Heart left ventricle (tissue), 16 donors: ENCODE measurements around the gene SIL1. TPM values are rescaled to one million over a fixed set of nuclear protein-coding genes. Genes with fewer than 3 reads are reported as not detected.
"Not testable (repeated sequence)": the region's sequence is repeated elsewhere in the genome, so short reads cannot be mapped to it uniquely, and the experiment has no call there.

ENCODE experiments used
- ATAC-seq, 4 donors: fragments of 200-7000 bp; cut with Tn5 transposase; one replicate each; pipeline ENCODE4 v1.9.1; 2020 to 2022; ENCODE audit warnings: moderate library complexity in 4 of 4, mild to moderate bottlenecking in 3 of 4, moderate number of reproducible peaks in 1 of 4
- DNase-seq, 5 donors: peaks; one replicate each; pipeline ENCODE4 v3.0.0-alpha.2; 2020
- H3K27ac ChIP-seq, 12 donors: fragments of 200-600 bp; sonication (generic) in 4 of 12; one replicate each; pipeline versions ENCODE4 v1.5.0 to v1.8.0; 2016 to 2022; ENCODE audit warnings: mild to moderate bottlenecking in 2 of 12
- H3K27me3 ChIP-seq, 9 donors: fragments of 200-600 bp; sonication (generic) in 2 of 9; one replicate each; pipeline versions ENCODE4 v1.5.1 to v1.8.0; 2016 to 2022; ENCODE audit warnings: mild to moderate bottlenecking in 3 of 9
- H3K36me3 ChIP-seq, 9 donors: fragments of 200-600 bp; sonication (generic) in 2 of 9; one replicate each; pipeline versions ENCODE4 v1.5.0 to v1.8.0; 2018 to 2022; ENCODE audit warnings: mild to moderate bottlenecking in 2 of 9
- H3K4me1 ChIP-seq, 12 donors: fragments of 200-600 bp; sonication (generic) in 4 of 12; one replicate each; pipeline versions ENCODE4 v1.5.0 to v1.8.0; 2016 to 2022; ENCODE audit warnings: mild to moderate bottlenecking in 3 of 12
- H3K4me3 ChIP-seq, 12 donors: fragments of 200-600 bp; sonication (generic) in 4 of 12; one replicate each; pipeline versions ENCODE4 v1.5.0 to v1.8.0; 2017 to 2022; ENCODE audit warnings: mild to moderate bottlenecking in 9 of 12, moderate library complexity in 4 of 12
- H3K9me3 ChIP-seq, 12 donors: fragments of 200-600 bp; sonication (generic) in 4 of 12; one replicate each; pipeline versions ENCODE4 v1.5.0 to v1.8.0; 2016 to 2022; ENCODE audit warnings: mild to moderate bottlenecking in 1 of 12
- CTCF ChIP-seq, 12 donors: fragments of 200-600 bp; sonication (generic) in 4 of 12; IDR thresholded peaks; one replicate each; pipeline versions ENCODE4 v1.5.0 to v1.8.0; 2018 to 2022; ENCODE audit warnings: antibody characterized with exemption in 12 of 12, mild to moderate bottlenecking in 5 of 12
- POLR2A ChIP-seq, 2 donors: fragments of 450-650 bp; IDR thresholded peaks; one replicate each; pipeline ENCODE4 v1.6.1; 2017; ENCODE audit warnings: antibody characterized with exemption in 2 of 2, mild to moderate bottlenecking in 2 of 2, moderate library complexity in 2 of 2
- WGBS, 4 donors: extraction: QIAGEN DNeasy Blood & Tissue Kit in 2 of 4; methylation state at CpG; one replicate each; pipeline versions ENCODE4 v1.1.5 to v1.1.7; 2013 to 2018; 5-methylcytosine and 5-hydroxymethylcytosine counted together
- intact Hi-C, 10 donors: fragments of 100-400 bp; cut with DNase I; formaldehyde crosslinking; loops; one replicate each; pipeline versions ENCODE4 v1.11.1 to v1.14.2; 2022
- polyA plus RNA-seq, 2 donors: library from polyadenylated mRNA; stranded (reverse); fragments of 200-250 nt; gene quantifications; one replicate each; pipeline ENCODE4 v1.2.3, GENCODE V29; 2013
- total RNA-seq, 9 donors: library from RNA; depleted of rRNA in 2 of 9; stranded (reverse); fragments of >200 nt in 2 of 9; fragmentation: NEBNext Ultra II Directional in 3 of 9; extraction: Animal tissue kit (Norgen Biotek cat#: 25700) in 3 of 9; gene quantifications; one replicate each; pipeline versions ENCODE4 v1.1.0 to v1.2.4, GENCODE V29; 2016 to 2023
- donor health status: ischemic (EF 13 %, LVEDD 7.1; RV severe dilation, severe dysfunction).
- donor health status: healthy with polysubstance abuse.
- donor health status: DM: no; HTN: yes; CAD: no.
- donor health status: DM: no; HTN: no; CAD: no.
- donor health status: ischemic (EF 25% LVEDD 6.9; RV normal size, moderate dysfunction).
- donor health status: ischemic (EF 25% LVEDD 5.7; RV mildly dilated, moderate dysfunction).
- donor health status: healthy.
- donor health status: DM: yes; HTN: yes; CAD: no.
- donor health status: ischemic (EF 35%, LVEDD 5.7; RV mildly dilated, moderate dysfunction).
- donor health status: nonischemic (EF 11% LVEDD 7.7; RV severe dilation, severe dysfunction).
- donor health status: DM: yes; HTN: yes; CAD: no.
- donor health status: PGD.
- donor health status: ischemic (EF 29% LVEDD 5.4; RV normal size, mild dysfunction).
- donor health status: nonischemic (EF 23%, LVEDD 6.1; RV moderate dilation, normal function).

The SIL1 gene
- total and polyA plus RNA-seq, 11 donors: 33.8 to 341 (median 40.2) TPM

GRCh38 chr5:138922494-138922893 lies 275.7 kb downstream of the SIL1 start:
- ATAC-seq: no peak
- intact Hi-C loops: loop anchor here in 1 of 10 donors (10.0 kb wide), 1 partner anchor 98 kb away; no protein-coding TSS in a partner anchor
- Histone ChIP-seq H3K9me3 (no peaks in the 10 kb centered on the region), H3K36me3 (peaks cover 0 to 78% (median 62%) of the 10 kb centered on the region in 9 donors), H3K27ac (no peak overlapping the region), H3K4me1 (peaks cover 0 to 22% (median 8%) of the 10 kb centered on the region in 12 donors), H3K27me3 (no peaks in the 10 kb centered on the region), H3K4me3 (no peak overlapping the region)
- 88 to 95% (median 92%) methylated on average over 2 of the region's 2 CpGs for WGBS, 4 donors
- no peak for TF ChIP-seq POLR2A (IDR thresholded peaks at IDR 0.05)
- no peak for TF ChIP-seq CTCF (IDR thresholded peaks at IDR 0.05)
- DNase-seq: no peak

- not testable (repeated sequence) for ATAC-seq, H3K4me3 ChIP-seq, H3K9me3 ChIP-seq, H3K27me3 ChIP-seq, DNase-seq, H3K27ac ChIP-seq
- H3K4me1 ChIP-seq: peaks cover 0 to 14% (median 1%) of the 10 kb centered on the region in 12 donors
- H3K36me3 ChIP-seq: peaks cover 0 to 75% (median 56%) of the 10 kb centered on the region in 9 donors
- 73 to 95% (median 93%) methylated on average over 2 of the region's 2 CpGs for WGBS, 4 donors
- intact Hi-C loops: loop anchor here in 1 of 10 donors (10.0 kb wide), 1 partner anchor 97 kb away; no protein-coding TSS in a partner anchor
Measured at GRCh38 chr5:138921362-138921761, 276.8 kb downstream of the SIL1 start.

- no peak for DNase-seq
- no peak for TF ChIP-seq POLR2A (IDR thresholded peaks at IDR 0.05)
- no peak for TF ChIP-seq CTCF (IDR thresholded peaks at IDR 0.05)
- no peak overlapping the region for H3K27ac ChIP-seq
- H3K9me3 ChIP-seq: no peaks in the 10 kb centered on the region
- WGBS, 4 donors: 85 to 98% (median 94%) methylated on average over 8 of the region's 8 CpGs
- intact Hi-C loops: loop anchor here in 1 of 10 donors (10.0 kb wide), 1 partner anchor 95 kb away; no protein-coding TSS in a partner anchor
- H3K4me1 ChIP-seq: peaks cover 0 to 14% (median 1%) of the 10 kb centered on the region in 12 donors
- peaks cover 0 to 72% (median 50%) of the 10 kb centered on the region in 9 donors for H3K36me3 ChIP-seq
- H3K4me3 ChIP-seq: no peak overlapping the region
- no peak for ATAC-seq
- H3K27me3 ChIP-seq: no peaks in the 10 kb centered on the region
Measured at GRCh38 chr5:138920181-138920580, 278.0 kb downstream of the SIL1 start.

GRCh38 chr5:138918686-138919085 lies 279.5 kb downstream of the SIL1 start:
- peaks cover 0 to 27% (median 5%) of the 10 kb centered on the region in 12 donors for H3K4me1 ChIP-seq
- H3K4me3 ChIP-seq: no peak overlapping the region
- no peak overlapping the region for H3K27ac ChIP-seq
- no peak for TF ChIP-seq POLR2A (IDR thresholded peaks at IDR 0.05)
- no peak for TF ChIP-seq CTCF (IDR thresholded peaks at IDR 0.05)
- peaks cover 0 to 65% (median 41%) of the 10 kb centered on the region in 9 donors for H3K36me3 ChIP-seq
- no peaks in the 10 kb centered on the region for H3K27me3 ChIP-seq
- intact Hi-C loops: loop anchor here in 1 of 10 donors (5.0 kb wide), 1 partner anchor 91 kb away; no protein-coding TSS in a partner anchor
- 53 to 62% (median 57%) methylated on average over 4 of the region's 4 CpGs for WGBS, 4 donors
- ATAC-seq: peak in 1 of 4 donors; percentile 37
- no peak for DNase-seq
- H3K9me3 ChIP-seq: no peaks in the 10 kb centered on the region

- peak overlapping the region in 11 of 12 donors; percentile 28 to 73 (median 62) for H3K27ac ChIP-seq
- peaks cover 0 to 35% (median 14%) of the 10 kb centered on the region in 12 donors for H3K4me1 ChIP-seq
- H3K4me3 ChIP-seq: no peak overlapping the region
- TF ChIP-seq CTCF (IDR thresholded peaks at IDR 0.05) (no peak), POLR2A (IDR thresholded peaks at IDR 0.05) (no peak)
- WGBS, 4 donors: 55 to 73% (median 64%) methylated on average over 3 of the region's 3 CpGs
- ATAC-seq (peak; percentile 73 to 80 (median 79)), DNase-seq (no peak)
- H3K9me3 ChIP-seq: no peaks in the 10 kb centered on the region
- H3K36me3 ChIP-seq: peaks cover 0 to 55% (median 24%) of the 10 kb centered on the region in 9 donors
- H3K27me3 ChIP-seq: no peaks in the 10 kb centered on the region
- intact Hi-C loops: no loop called here
Measured at GRCh38 chr5:138914338-138914737, 283.8 kb downstream of the SIL1 start.
